ENCODE results near the gene FAM83D.

Gene FAM83D

DNA sequence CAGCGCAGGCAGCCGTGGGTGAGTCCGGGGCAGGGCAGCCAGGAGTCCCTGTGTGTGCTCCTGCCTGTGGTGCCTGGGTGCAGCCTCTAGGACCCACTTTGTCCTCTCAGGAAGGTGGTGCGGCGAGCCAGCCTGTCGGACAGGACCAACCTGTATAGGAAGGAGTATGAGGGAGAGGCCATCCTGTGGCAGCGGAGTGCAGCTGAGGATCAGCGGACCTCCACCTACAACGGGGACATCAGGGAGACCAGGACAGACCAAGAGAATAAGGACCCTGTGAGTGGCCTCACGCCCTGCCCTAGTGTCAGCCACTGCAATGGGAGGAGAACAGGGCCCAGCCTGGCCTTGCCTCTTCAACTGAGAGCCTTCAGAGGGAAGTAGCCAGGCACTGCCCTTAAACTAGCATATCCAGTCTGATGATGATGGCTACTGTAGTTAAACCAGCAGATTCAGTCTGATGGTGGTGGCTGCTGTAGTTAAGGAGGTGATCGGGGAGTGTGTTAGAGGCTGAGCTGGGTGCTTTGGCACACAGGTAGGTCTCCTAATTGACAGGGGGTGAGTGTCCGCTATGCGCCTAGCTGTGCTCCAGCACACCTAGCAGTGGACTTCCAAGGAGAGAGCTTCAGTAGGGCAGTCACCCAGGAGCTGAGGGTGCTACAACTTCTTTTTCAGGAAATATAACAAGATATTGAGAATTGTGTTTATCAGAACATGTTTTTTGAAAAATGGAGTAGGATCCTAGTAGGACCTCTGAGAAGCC is 18.1 kb upstream of the FAM83D start:
- TF ChIP-seq, protein P1, sequence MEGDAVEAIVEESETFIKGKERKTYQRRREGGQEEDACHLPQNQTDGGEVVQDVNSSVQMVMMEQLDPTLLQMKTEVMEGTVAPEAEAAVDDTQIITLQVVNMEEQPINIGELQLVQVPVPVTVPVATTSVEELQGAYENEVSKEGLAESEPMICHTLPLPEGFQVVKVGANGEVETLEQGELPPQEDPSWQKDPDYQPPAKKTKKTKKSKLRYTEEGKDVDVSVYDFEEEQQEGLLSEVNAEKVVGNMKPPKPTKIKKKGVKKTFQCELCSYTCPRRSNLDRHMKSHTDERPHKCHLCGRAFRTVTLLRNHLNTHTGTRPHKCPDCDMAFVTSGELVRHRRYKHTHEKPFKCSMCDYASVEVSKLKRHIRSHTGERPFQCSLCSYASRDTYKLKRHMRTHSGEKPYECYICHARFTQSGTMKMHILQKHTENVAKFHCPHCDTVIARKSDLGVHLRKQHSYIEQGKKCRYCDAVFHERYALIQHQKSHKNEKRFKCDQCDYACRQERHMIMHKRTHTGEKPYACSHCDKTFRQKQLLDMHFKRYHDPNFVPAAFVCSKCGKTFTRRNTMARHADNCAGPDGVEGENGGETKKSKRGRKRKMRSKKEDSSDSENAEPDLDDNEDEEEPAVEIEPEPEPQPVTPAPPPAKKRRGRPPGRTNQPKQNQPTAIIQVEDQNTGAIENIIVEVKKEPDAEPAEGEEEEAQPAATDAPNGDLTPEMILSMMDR (IDR thresholded peaks at IDR 0.05; ENCODE audit: insufficient read depth, low read depth, low read length, missing control alignments): no peak
- DNase-seq (ENCODE audit: low read depth): no peak
- H3K4me3 ChIP-seq (ENCODE audit: low read depth, low read length): no peak overlapping the region

DNA sequence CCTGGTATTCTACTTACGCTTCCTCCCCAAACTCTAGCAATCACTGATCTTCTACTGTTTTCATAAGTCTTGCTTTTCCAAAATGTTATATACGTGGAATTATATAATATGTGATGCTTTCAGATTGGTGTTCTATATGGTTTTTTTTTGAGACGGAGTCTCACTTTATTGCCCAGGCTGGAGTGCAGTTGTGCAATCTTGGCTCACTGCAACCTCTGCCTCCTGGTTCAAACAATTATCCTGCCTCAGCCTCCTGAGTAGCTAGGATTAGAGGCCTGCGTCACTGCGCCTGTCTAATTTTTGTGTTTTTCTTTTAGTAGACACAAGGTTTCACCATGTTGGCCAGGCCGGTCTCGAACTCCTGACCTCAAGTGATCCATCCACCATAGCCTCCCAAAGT is 10.9 kb upstream of the FAM83D start:
- TF ChIP-seq, protein P1 (IDR thresholded peaks at IDR 0.05; ENCODE audit: insufficient read depth, low read depth, low read length, missing control alignments): no peak
- no peak overlapping the region for H3K4me3 ChIP-seq (ENCODE audit: low read depth, low read length)
- DNase-seq (ENCODE audit: low read depth): no peak

DNA sequence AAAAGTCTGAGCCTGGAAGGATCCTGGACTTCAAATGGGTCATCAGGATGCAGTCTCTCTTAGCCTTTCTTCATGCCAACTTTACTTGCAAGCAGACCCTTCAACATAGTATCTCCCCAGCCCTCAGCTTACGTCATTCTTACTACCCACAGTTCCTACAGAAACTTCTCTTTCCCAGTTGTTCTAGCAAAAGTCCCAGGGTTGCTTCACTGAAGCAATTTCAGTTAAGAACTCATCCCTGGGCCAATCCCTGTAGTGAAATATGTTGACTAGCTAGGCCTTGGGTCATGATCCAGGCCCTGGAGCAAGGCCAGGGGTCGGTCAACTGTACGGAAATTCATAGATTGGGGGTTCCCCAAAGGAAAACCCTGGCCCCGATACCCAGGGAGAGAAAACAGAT is 8.6 kb upstream of the FAM83D start:
- DNase-seq (ENCODE audit: low read depth): no peak
- no peak overlapping the region for H3K4me3 ChIP-seq (ENCODE audit: low read depth, low read length)
- TF ChIP-seq, protein P1 (IDR thresholded peaks at IDR 0.05; ENCODE audit: insufficient read depth, low read depth, low read length, missing control alignments): no peak

DNA sequence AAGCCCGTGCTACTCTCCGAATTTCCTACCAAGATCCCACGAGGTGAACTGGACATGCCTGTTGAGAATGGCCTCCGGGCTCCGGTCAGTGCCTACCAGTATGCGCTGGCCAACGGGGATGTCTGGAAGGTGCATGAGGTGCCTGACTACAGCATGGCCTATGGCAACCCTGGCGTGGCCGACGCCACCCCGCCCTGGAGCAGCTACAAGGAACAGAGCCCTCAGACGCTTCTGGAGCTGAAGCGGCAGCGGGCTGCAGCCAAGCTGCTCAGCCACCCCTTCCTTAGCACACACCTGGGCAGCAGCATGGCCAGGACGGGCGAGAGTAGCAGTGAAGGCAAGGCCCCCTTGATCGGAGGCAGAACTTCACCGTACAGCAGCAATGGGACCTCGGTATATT is 8.0 kb upstream of the FAM83D start:
- TF ChIP-seq, protein P1 (IDR thresholded peaks at IDR 0.05; ENCODE audit: insufficient read depth, low read depth, low read length, missing control alignments): no peak
- no peak for DNase-seq (ENCODE audit: low read depth)
- no peak overlapping the region for H3K4me3 ChIP-seq (ENCODE audit: low read depth, low read length)

DNA sequence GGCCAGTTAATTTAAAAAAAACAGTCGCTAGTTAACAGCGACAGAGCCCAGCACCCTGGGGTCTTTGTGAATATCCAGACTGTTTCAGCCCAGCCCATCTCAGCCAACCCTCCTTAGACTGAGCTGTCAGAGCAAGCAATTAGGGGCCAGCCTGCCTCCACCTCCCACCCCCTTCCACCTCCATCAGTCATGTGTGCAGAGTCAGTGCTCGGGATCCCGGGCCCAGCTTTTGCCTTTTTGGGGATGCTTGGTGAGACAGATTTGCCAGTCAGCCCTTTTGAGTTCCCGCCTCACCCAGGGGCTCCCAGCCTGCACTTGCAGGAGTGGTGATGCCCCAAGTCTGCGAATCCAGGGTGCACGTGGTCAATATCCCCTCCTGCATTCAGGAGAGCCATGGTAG is 6.5 kb upstream of the FAM83D start:
- TF ChIP-seq, protein P1 (IDR thresholded peaks at IDR 0.05; ENCODE audit: insufficient read depth, low read depth, low read length, missing control alignments): no peak
- DNase-seq (ENCODE audit: low read depth): no peak
- H3K4me3 ChIP-seq (ENCODE audit: low read depth, low read length): no peak overlapping the region

DNA sequence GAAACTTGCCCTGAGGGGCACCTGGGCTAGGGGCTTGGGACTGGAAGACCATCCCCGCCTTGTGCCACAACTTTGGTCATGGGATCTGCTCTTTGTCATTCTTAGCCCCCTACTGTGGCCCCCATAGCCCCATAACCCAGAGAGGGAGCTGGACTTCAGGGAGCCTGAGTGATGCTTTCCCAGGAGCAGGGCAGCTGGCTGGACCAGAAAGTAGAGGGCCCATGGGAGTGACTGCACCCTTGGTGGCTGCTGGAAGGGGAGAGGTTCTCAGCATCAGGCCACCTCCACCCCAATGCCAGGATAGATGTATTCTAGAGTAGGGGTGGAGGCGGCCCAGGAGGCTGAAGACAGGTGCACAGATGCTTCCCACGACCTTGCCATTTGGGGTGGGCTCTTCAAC is 5.8 kb upstream of the FAM83D start:
- TF ChIP-seq, protein P1 (IDR thresholded peaks at IDR 0.05; ENCODE audit: insufficient read depth, low read depth, low read length, missing control alignments): no peak
- DNase-seq (ENCODE audit: low read depth): no peak
- no peak overlapping the region for H3K4me3 ChIP-seq (ENCODE audit: low read depth, low read length)

DNA sequence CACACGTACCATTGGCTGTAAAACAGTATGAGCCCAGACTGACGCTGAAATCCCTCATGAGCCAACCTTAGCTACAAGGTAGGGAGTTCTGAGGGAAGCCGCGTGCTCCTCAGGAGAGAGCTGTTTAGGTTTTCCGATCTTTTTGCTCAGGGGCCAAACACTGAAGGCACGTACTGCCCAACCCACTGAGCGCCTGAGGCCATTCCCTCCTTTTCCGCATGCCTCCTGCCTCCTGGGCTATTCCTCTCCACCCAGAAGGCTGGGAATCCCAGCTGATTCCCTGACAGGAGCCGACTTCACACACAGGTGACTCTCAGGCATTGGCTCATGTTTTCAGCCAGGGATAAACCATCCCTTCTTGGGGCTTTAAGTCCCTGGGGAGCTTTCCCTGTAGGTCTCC is 5.4 kb upstream of the FAM83D start:
- DNase-seq (ENCODE audit: low read depth): no peak
- H3K4me3 ChIP-seq (ENCODE audit: low read depth, low read length): no peak overlapping the region
- TF ChIP-seq, protein P1 (IDR thresholded peaks at IDR 0.05; ENCODE audit: insufficient read depth, low read depth, low read length, missing control alignments): no peak

All from GM12865 (cell line).